ENCODE measurements around the gene INTS1.

Gene INTS1

DNA sequence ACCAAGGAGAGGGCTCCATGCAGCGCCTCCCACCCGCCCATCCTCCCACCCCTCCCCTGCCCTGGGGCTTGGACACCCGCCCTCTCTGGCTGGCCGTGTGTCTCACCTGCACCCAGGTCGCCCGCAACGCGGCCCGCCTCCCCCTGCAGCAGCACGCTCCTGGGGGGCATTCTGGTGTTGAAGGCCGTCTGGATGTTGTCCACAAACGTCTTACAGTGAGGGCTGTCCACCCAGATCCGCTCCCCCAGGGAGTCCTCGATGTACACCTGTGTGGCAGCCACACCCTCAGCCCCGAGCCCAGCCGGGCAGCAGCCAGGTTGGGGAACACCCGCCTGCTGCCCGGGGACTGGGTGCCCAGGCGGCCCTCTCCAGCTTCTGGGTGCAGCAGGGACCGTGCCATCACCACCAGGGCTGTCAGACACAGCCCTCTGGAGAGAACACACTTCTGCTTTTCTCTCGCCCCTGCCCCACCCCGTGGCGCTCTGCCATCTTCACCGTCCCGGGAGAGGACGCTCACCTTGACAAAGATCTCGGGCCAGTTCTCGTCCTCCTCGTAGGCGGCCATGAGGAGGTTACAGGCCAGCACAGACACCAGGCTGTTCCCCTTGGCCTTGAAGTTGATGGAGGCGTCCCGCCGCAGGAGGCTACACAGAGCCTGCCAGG, 4.7 kb downstream of the INTS1 start:
- H3K36me3 Mint-ChIP-seq (ENCODE audit: low read depth): peaks cover 18% of the 10 kb centered on the region
- peaks cover 11% of the 10 kb centered on the region for H3K4me1 Mint-ChIP-seq (ENCODE audit: low read depth)
- H3K4me3 Mint-ChIP-seq: no peak overlapping the region
- no peaks in the 10 kb centered on the region for H3K9me3 Mint-ChIP-seq
- DNase-seq (ENCODE audit: low spot score): no peak
- H3K27me3 Mint-ChIP-seq (ENCODE audit: low read depth): no peaks in the 10 kb centered on the region
- no peak overlapping the region for H3K27ac Mint-ChIP-seq

GRCh38 chr7:1498370-1499305, 5.6 kb downstream of the INTS1 start:
- no peaks in the 10 kb centered on the region for H3K9me3 Mint-ChIP-seq
- H3K4me1 Mint-ChIP-seq (ENCODE audit: low read depth): peaks cover 11% of the 10 kb centered on the region
- no peak for DNase-seq (ENCODE audit: low spot score)
- H3K27me3 Mint-ChIP-seq (ENCODE audit: low read depth): no peaks in the 10 kb centered on the region
- no peak overlapping the region for H3K27ac Mint-ChIP-seq
- H3K36me3 Mint-ChIP-seq (ENCODE audit: low read depth): peaks cover 18% of the 10 kb centered on the region
- H3K4me3 Mint-ChIP-seq: no peak overlapping the region

GRCh38 chr7:1497293-1497927, 6.8 kb downstream of the INTS1 start:
- H3K4me1 Mint-ChIP-seq (ENCODE audit: low read depth): peaks cover 5% of the 10 kb centered on the region
- H3K4me3 Mint-ChIP-seq: no peak overlapping the region
- H3K27ac Mint-ChIP-seq: no peak overlapping the region
- DNase-seq (ENCODE audit: low spot score): no peak
- H3K36me3 Mint-ChIP-seq (ENCODE audit: low read depth): peaks cover 15% of the 10 kb centered on the region
- H3K9me3 Mint-ChIP-seq: no peaks in the 10 kb centered on the region
- H3K27me3 Mint-ChIP-seq (ENCODE audit: low read depth): no peaks in the 10 kb centered on the region

DNA sequence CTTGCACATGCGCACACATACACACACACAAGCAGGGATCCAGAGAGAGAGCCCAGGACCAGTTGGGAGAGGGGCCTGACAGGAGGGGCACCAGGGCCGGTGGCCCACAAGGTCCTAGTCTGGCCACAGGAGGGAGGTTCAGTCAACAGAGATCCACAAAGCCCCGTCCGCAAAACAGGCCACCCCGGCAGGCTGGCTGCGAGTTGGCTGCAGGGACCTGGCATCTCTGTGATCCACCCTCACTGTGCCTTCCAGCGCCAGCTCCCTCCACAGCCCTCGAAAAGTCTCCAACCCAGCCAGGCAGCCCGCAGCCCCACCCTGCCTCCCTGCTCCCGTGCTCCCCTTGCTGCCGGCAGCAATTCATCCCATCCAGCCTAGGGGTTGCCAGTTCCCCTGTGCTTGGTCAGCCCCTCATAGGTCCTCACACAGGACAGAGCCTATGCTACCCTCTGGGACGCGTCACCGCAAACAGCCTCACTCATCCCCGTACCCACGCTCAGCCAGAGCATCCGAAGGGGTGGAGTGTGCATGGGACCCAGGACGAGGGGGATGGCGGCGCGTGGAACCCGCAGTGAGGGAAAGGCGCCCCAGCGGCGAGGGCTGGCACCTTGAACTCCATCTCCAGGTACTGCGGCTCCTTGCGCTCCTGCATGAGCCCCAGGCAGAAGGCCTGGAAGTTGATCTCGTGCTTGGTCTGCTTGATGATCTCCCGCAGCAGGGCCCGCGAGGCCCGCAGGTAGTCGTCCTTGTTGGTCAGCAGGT, 7.5 kb downstream of the INTS1 start:
- peaks cover 9% of the 10 kb centered on the region for H3K36me3 Mint-ChIP-seq (ENCODE audit: low read depth)
- no peak for DNase-seq (ENCODE audit: low spot score)
- no peaks in the 10 kb centered on the region for H3K27me3 Mint-ChIP-seq (ENCODE audit: low read depth)
- H3K27ac Mint-ChIP-seq: no peak overlapping the region
- H3K9me3 Mint-ChIP-seq: no peaks in the 10 kb centered on the region
- H3K4me3 Mint-ChIP-seq: no peak overlapping the region
- H3K4me1 Mint-ChIP-seq (ENCODE audit: low read depth): no peaks in the 10 kb centered on the region

DNA sequence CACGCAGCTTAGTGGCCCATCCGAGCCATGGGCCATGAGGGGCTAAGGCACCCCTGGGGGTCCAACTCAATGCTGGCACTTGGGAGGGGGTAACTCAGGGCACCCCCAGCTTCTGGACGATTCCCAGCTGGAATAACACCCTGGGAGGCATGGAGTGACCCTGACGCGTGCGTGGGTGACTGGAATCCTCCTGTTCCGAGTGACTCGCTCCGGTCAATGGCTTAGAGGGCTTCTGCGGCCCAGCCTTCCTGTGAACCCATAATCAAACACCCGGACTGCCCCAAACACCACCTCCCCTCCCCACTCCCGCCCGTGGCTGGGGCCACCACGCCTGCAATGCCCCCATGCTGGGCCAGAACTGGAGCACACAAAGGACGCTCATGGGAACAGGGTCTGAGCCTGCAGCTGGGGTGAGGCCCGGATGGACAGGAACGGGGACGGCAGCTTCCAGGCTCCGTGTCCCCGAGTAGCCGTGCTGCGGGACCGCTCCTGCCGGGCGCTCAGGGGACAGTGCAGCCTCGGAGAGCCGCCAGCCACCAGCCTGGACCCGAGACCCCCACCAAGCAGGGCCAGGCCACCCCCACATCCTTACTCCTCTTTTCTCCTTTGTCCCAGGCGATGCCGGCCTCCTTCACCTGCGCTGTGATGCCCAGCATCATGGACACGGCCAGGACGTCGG, 8.5 kb downstream of the INTS1 start:
- no peak for DNase-seq (ENCODE audit: low spot score)
- Mint-ChIP-seq H3K36me3 (ENCODE audit: low read depth) (peaks cover 9% of the 10 kb centered on the region), H3K4me3 (no peak overlapping the region), H3K9me3 (no peaks in the 10 kb centered on the region), H3K4me1 (ENCODE audit: low read depth) (no peaks in the 10 kb centered on the region), H3K27me3 (ENCODE audit: low read depth) (no peaks in the 10 kb centered on the region), H3K27ac (no peak overlapping the region)

DNA sequence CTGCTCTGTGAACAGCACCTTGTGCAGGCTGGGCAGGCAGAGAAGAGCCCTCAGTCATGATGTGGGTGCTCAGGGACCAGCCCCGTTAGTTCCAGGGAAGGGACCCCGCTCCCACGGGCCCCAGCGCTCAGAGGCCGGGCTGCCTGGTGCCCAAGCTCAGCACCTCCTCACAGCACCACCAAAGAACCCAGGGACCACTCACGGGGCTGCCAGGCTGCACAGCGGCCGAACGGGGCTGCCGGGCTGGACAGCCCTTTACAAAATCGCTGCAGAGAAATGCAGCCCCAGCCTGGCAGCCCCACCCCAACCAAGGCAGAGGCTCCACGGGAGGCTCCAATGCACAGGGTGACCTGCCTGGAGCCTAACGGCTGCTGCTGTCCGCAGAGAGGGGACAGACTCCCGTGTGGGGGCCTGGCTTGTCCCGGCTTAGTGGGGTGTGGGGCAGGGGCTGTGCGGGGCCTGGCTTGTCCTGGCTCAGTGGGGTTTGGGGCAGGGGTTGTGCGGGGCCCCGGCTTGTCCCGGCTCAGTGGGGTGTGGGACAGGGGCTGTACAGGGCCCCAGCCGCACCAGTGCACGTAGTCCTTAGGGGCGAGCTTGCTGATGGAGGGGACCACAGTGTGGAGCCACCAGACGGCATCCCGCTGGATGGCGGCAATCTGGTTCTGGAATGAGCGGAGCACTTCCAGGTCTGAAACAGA, 9.2 kb downstream of the INTS1 start:
- no peaks in the 10 kb centered on the region for H3K9me3 Mint-ChIP-seq
- peaks cover 8% of the 10 kb centered on the region for H3K36me3 Mint-ChIP-seq (ENCODE audit: low read depth)
- no peak overlapping the region for H3K4me3 Mint-ChIP-seq
- no peak for DNase-seq (ENCODE audit: low spot score)
- H3K27ac Mint-ChIP-seq: no peak overlapping the region
- H3K4me1 Mint-ChIP-seq (ENCODE audit: low read depth): no peaks in the 10 kb centered on the region
- H3K27me3 Mint-ChIP-seq (ENCODE audit: low read depth): no peaks in the 10 kb centered on the region

- no peaks in the 10 kb centered on the region for H3K4me1 Mint-ChIP-seq (ENCODE audit: low read depth)
- H3K27me3 Mint-ChIP-seq (ENCODE audit: low read depth): no peaks in the 10 kb centered on the region
- no peak overlapping the region for H3K27ac Mint-ChIP-seq
- H3K36me3 Mint-ChIP-seq (ENCODE audit: low read depth): peaks cover 6% of the 10 kb centered on the region
- H3K4me3 Mint-ChIP-seq: no peak overlapping the region
- no peak for DNase-seq (ENCODE audit: low spot score)
- no peaks in the 10 kb centered on the region for H3K9me3 Mint-ChIP-seq
Measured at GRCh38 chr7:1494447-1494846, 9.7 kb downstream of the INTS1 start.

- Mint-ChIP-seq H3K4me1 (ENCODE audit: low read depth) (no peaks in the 10 kb centered on the region), H3K4me3 (no peak overlapping the region), H3K27me3 (ENCODE audit: low read depth) (no peaks in the 10 kb centered on the region), H3K27ac (no peak overlapping the region), H3K9me3 (no peaks in the 10 kb centered on the region), H3K36me3 (ENCODE audit: low read depth) (peaks cover 12% of the 10 kb centered on the region)
- DNase-seq (ENCODE audit: low spot score): no peak
Measured at GRCh38 chr7:1493571-1493970, 10.6 kb downstream of the INTS1 start.

DNA sequence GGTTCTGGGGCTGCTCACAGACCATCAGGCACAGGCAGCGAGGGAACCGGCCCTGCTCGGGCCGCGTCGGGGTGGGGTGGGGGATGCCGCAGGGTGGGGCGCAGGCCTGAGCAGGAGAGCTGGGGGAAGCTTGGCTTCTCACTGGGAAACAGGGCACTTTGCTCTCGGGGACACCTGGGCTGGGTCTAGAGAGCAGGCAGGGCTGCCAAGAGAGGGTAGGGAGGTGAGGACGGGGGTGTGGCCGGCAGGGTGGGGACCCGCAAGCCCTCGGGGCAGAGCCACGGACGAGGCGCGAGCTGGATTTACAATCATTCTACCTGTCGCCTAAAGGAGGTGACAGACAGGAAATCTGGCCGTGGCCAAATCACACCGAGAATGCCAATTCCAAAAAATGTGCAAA, 11.1 kb downstream of the INTS1 start:
- Mint-ChIP-seq H3K27ac (no peak overlapping the region), H3K27me3 (ENCODE audit: low read depth) (no peaks in the 10 kb centered on the region), H3K4me1 (ENCODE audit: low read depth) (no peaks in the 10 kb centered on the region), H3K36me3 (ENCODE audit: low read depth) (peaks cover 16% of the 10 kb centered on the region), H3K9me3 (no peaks in the 10 kb centered on the region), H3K4me3 (no peak overlapping the region)
- no peak for DNase-seq (ENCODE audit: low spot score)

DNA sequence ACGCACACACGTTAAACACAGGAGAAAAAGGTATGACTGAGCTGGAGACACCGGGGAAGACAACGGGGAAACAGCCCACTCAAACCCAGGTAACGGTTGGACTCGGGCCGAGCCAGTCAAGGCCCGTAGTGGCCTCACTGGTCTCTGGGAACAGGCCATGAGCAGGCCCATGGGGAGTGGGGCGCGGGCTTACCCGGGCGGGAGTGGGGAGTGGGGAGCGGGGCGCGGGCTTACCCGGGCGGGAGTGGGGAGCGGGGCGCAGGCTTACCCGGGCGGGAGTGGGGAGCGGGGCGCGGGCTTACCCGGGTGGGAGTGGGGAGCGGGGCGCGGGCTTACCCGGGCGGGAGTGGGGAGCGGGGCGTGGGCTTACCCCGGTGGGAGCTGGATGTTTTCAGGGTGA, 11.5 kb downstream of the INTS1 start:
- H3K36me3 Mint-ChIP-seq (ENCODE audit: low read depth): peaks cover 17% of the 10 kb centered on the region
- H3K27me3 Mint-ChIP-seq (ENCODE audit: low read depth): no peaks in the 10 kb centered on the region
- H3K9me3 Mint-ChIP-seq: no peaks in the 10 kb centered on the region
- H3K27ac Mint-ChIP-seq: no peak overlapping the region
- DNase-seq (ENCODE audit: low spot score): no peak
- H3K4me3 Mint-ChIP-seq: no peak overlapping the region
- H3K4me1 Mint-ChIP-seq (ENCODE audit: low read depth): no peaks in the 10 kb centered on the region

GRCh38 chr7:1492221-1492620, 12.0 kb downstream of the INTS1 start:
- Mint-ChIP-seq H3K27me3 (ENCODE audit: low read depth) (no peaks in the 10 kb centered on the region), H3K9me3 (no peaks in the 10 kb centered on the region), H3K4me1 (ENCODE audit: low read depth) (no peaks in the 10 kb centered on the region), H3K27ac (no peak overlapping the region), H3K4me3 (no peak overlapping the region), H3K36me3 (ENCODE audit: low read depth) (peaks cover 17% of the 10 kb centered on the region)
- DNase-seq (ENCODE audit: low spot score): no peak

DNA sequence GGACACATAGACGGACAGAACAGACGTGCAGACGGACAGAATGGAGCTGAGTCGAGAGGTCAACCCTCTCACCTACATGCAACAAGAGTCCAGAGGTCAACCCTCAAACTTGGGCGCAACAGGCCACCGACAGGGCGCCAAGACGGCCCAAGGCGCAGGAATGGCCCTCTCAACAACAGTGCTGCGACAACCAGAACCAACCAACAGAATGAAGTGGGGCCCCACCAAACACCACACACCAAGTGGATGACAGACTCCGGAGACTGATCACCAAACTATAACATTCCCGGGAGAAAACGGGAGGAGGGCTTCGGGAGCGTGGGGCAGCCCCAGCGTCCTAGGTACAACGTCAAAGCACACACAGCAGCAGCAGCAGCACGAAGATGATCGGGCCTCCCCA, 13.4 kb downstream of the INTS1 start:
- Mint-ChIP-seq H3K9me3 (no peaks in the 10 kb centered on the region), H3K4me1 (ENCODE audit: low read depth) (no peaks in the 10 kb centered on the region)

DNA sequence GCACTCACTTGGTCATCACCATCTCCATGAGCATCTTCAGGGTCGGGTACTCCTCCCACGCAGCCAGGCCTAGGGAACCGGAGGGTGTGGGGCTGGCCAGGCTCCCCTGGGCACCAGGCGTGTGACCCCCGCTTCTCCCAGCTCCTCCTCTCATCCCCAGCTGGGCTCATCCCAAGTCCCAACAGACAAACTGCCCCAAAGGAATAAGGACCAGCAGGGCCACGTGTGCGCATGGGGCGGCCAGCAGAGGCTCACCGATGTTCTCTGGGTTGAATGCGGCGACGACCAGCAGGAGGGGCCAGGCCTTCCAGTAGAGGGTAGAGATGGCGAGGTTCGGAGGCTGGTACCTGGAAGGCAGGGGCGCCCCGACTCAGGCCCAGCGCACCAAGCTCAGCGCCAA, 14.9 kb downstream of the INTS1 start:
- Mint-ChIP-seq H3K9me3 (no peaks in the 10 kb centered on the region), H3K4me1 (ENCODE audit: low read depth) (no peaks in the 10 kb centered on the region), H3K36me3 (ENCODE audit: low read depth) (peaks cover 21% of the 10 kb centered on the region), H3K27ac (no peak overlapping the region), H3K4me3 (no peak overlapping the region), H3K27me3 (ENCODE audit: low read depth) (no peaks in the 10 kb centered on the region)
- no peak for DNase-seq (ENCODE audit: low spot score)

More for the DNA sequence above, 13.4 kb downstream of the INTS1 start:
- H3K4me3 Mint-ChIP-seq: no peak overlapping the region
- H3K27ac Mint-ChIP-seq: no peak overlapping the region
- H3K27me3 Mint-ChIP-seq (ENCODE audit: low read depth): no peaks in the 10 kb centered on the region
- H3K36me3 Mint-ChIP-seq (ENCODE audit: low read depth): peaks cover 17% of the 10 kb centered on the region
- no peak for DNase-seq (ENCODE audit: low spot score)
